ENCODE measurements around the gene AGAP1. TPM values are rescaled to one million over a fixed set of nuclear protein-coding genes. Genes with fewer than 3 reads are reported as not detected.
A peak's percentile ranks its signal among the peaks of the same experiment; 100 is the strongest.

Gene AGAP1
- polyA plus RNA-seq, 2 of the 4 experiments (the other 2 are of a cell fraction) = 20.2 to 21.9 TPM

GRCh38 chr2:236167297-236168109 is 673.7 kb downstream of the AGAP1 start (continued):
- TF ChIP-seq FOXS1 (CRISPR knock-in tag; IDR thresholded peaks at IDR 0.05) (no peak), MAX (IDR thresholded peaks at IDR 0.05) (peak; percentile 53), ESRRA (IDR thresholded peaks at IDR 0.05; ENCODE audit: borderline replicate concordance, low read length) (no peak), JUN (IDR thresholded peaks at IDR 0.05) (no peak; a peak in 1 of 5 replicates), CHD2 (IDR thresholded peaks at IDR 0.05; ENCODE audit: low read length, partially characterized antibody) (no peak), POLR2A (IDR thresholded peaks at IDR 0.05; ENCODE audit: low read length) (peak; percentile 48)

GRCh38 chr2:236168110-236169080 is 674.6 kb downstream of the AGAP1 start, which contains the start of gene GBX2:
Gene GBX2 (minus strand): TSS chr2:236168386. CDS start chr2:236167971, 415 bp downstream.
- CTCF ChIA-PET = interaction anchor here (0.6 to 4.7 kb wide), 4 partner anchors 9 to 916 kb away, joined by 3 to 28 read pairs (median 10); no protein-coding TSS in a partner anchor
- peak within 1 kb of the TSS; percentile 79 to 92 for H3K27ac ChIP-seq
- H3K9me3 ChIP-seq = no peaks in the 10 kb centered on the region
- TF ChIP-seq E2F6 (IDR thresholded peaks at IDR 0.05; ENCODE audit: borderline replicate concordance, low read depth) (peak; percentile 95), POLR2A (IDR thresholded peaks at IDR 0.05; ENCODE audit: low read length) (peak; percentile 81), NFE2L2 (conservative IDR thresholded peaks at IDR 0.05; ENCODE audit: low read length) (no peak), MAX (IDR thresholded peaks at IDR 0.05) (peak; percentile 90), HES2 (IDR thresholded peaks at IDR 0.05) (no peak), TP53 (CRISPR knock-in tag; IDR thresholded peaks at IDR 0.05) (no peak), CBX8 (IDR thresholded peaks at IDR 0.05) (no peak), RNF2 (IDR thresholded peaks at IDR 0.05; ENCODE audit: borderline replicate concordance, low read depth) (no peak; the same call in 1 of the 2 replicates), POLR2AphosphoS2 (conservative IDR thresholded peaks at IDR 0.05; ENCODE audit: low read length) (no peak), RAD21 (conservative IDR thresholded peaks at IDR 0.05 in 1 of 2, IDR thresholded peaks at IDR 0.05 in 1 of 2) (peak in 1 of 2 experiments; percentile 52; a peak in 3 of 5 replicates), CHD2 (IDR thresholded peaks at IDR 0.05; ENCODE audit: low read length, partially characterized antibody) (no peak), ATOH8 (CRISPR knock-in tag; IDR thresholded peaks at IDR 0.05; ENCODE audit: low read depth) (no peak), HOXB5 (CRISPR knock-in tag; IDR thresholded peaks at IDR 0.05) (no peak), FOXS1 (CRISPR knock-in tag; IDR thresholded peaks at IDR 0.05) (no peak), ESRRA (IDR thresholded peaks at IDR 0.05; ENCODE audit: borderline replicate concordance, low read length) (no peak), PBX3 (IDR thresholded peaks at IDR 0.05) (no peak), MAZ (IDR thresholded peaks at IDR 0.05; ENCODE audit: borderline replicate concordance, low read depth, low read length) (no peak), USF2 (IDR thresholded peaks at IDR 0.05) (peak; percentile 95), TFCP2L1 (CRISPR knock-in tag; IDR thresholded peaks at IDR 0.05) (no peak), CHD4 (IDR thresholded peaks at IDR 0.05; ENCODE audit: borderline replicate concordance) (no peak), JUNB (IDR thresholded peaks at IDR 0.05) (no peak), KDM5A (IDR thresholded peaks at IDR 0.05) (no peak), EP300 (IDR thresholded peaks at IDR 0.05) (no peak), CBX2 (IDR thresholded peaks at IDR 0.05; ENCODE audit: borderline replicate concordance, low read depth) (no peak), HEYL (CRISPR knock-in tag; IDR thresholded peaks at IDR 0.05) (no peak), JUN (IDR thresholded peaks at IDR 0.05) (peak in 1 of 2 experiments; percentile 55; a peak in 3 of 5 replicates)
- POLR2A ChIA-PET = interaction anchor here (1.2 kb wide), 1 partner anchor 10 kb away, joined by 10 read pairs; no protein-coding TSS in a partner anchor
- FAIRE-seq (no peak), ATAC-seq (peak; percentile 87 to 92), DNase-seq (ENCODE audit: low read depth in 1 of 2, low spot score in 1 of 2) (peak; percentile 89 to 94)
- peak within 1 kb of the TSS; percentile 73 for H3K4me3 ChIP-seq
- H3K4me1 ChIP-seq = peaks cover 9% of the 10 kb centered on the region; the same call in 2 of the 3 replicates
- WGBS (ENCODE audit: missing lambda C conversion rate) = 28% methylated on average over 35 of the region's 105 CpGs
- peak within 1 kb of the TSS; percentile 89 for H3K4me2 ChIP-seq

All from A549 (cell line).